ENCODE data around the gene PPA1.
"Not testable (repeated sequence)": the region's sequence is repeated elsewhere in the genome, so short reads cannot be mapped to it uniquely, and the experiment has no call there.

DNA sequence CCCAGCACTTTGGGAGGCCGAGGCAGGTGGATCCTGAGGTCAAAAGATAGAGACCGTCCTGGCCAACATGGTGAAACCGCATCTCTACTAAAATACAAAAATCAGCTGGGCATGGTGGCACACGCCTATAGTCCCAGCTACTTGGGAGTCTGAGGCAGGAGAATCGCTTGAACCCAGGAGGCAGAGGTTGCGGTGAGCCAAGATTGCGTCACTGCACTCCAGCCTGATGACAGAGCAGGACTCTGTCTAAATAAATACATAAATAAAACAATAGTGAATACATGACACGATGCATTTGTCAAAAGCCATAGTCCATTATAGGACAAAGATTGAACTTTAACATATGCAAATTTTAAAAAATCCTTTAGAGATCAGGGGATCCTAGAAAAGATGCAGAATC is 54.0 kb downstream of the PPA1 start:
- TF ChIP-seq, protein P1, sequence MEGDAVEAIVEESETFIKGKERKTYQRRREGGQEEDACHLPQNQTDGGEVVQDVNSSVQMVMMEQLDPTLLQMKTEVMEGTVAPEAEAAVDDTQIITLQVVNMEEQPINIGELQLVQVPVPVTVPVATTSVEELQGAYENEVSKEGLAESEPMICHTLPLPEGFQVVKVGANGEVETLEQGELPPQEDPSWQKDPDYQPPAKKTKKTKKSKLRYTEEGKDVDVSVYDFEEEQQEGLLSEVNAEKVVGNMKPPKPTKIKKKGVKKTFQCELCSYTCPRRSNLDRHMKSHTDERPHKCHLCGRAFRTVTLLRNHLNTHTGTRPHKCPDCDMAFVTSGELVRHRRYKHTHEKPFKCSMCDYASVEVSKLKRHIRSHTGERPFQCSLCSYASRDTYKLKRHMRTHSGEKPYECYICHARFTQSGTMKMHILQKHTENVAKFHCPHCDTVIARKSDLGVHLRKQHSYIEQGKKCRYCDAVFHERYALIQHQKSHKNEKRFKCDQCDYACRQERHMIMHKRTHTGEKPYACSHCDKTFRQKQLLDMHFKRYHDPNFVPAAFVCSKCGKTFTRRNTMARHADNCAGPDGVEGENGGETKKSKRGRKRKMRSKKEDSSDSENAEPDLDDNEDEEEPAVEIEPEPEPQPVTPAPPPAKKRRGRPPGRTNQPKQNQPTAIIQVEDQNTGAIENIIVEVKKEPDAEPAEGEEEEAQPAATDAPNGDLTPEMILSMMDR (conservative IDR thresholded peaks at IDR 0.05) = not testable (repeated sequence)
- TF ChIP-seq ZFX (IDR thresholded peaks at IDR 0.05) = not testable (repeated sequence)

All from C4-2B (cell line).